Measurements from ENCODE around the gene HAS3. TPM values are rescaled to one million over a fixed set of nuclear protein-coding genes. Genes with fewer than 3 reads are reported as not detected.

HAS3 gene
- total RNA-seq, 6 donors from 2014 or later: 4.5 to 32.0 (median 15.8) TPM

DNA sequence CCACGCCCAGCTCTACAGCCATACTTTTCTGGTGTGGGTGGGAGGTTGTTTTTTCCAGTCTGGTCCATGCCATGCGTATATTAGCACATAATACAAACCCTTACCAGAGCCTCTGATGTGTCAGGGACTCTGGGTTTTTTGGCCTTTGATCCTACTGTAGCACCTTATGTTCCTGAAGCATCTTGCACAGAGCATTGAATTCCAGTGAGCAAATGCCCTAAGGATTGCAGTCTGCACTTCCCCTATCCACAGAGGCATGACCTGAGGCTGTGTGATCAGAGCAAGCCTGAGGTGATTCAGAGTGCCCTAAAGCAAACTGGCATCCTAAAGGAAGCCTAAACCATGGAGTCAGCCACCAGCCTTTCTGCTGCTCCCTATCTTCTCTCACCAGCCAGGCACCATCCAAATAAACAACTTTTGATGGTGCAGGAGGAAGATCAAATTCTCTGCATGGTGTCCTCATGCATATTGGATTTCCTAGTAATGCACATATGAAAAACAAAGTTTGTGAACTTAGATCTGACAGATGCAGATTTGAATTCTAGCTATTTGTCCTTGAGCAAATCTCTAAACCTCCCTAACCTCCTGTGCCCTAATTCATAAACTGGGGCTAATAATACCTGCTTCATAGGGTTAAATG is 41.2 kb upstream of the HAS3 start:
- Histone ChIP-seq H3K9me3 (no peaks in the 10 kb centered on the region), H3K4me3 (no peak overlapping the region), H3K27ac (no peak overlapping the region), H3K36me3 (no peaks in the 10 kb centered on the region), H3K4me1 (no peaks in the 10 kb centered on the region), H3K27me3 (no peaks in the 10 kb centered on the region)
- DNase-seq (no peak), ATAC-seq (ENCODE audit: low FRiP score in 2 of 2) (no peak)
- 94% methylated on average over 2 of the region's 2 CpGs for WGBS, 2 donors
- no peak for TF ChIP-seq POLR2A (IDR thresholded peaks at IDR 0.05)
- TF ChIP-seq, protein P1, sequence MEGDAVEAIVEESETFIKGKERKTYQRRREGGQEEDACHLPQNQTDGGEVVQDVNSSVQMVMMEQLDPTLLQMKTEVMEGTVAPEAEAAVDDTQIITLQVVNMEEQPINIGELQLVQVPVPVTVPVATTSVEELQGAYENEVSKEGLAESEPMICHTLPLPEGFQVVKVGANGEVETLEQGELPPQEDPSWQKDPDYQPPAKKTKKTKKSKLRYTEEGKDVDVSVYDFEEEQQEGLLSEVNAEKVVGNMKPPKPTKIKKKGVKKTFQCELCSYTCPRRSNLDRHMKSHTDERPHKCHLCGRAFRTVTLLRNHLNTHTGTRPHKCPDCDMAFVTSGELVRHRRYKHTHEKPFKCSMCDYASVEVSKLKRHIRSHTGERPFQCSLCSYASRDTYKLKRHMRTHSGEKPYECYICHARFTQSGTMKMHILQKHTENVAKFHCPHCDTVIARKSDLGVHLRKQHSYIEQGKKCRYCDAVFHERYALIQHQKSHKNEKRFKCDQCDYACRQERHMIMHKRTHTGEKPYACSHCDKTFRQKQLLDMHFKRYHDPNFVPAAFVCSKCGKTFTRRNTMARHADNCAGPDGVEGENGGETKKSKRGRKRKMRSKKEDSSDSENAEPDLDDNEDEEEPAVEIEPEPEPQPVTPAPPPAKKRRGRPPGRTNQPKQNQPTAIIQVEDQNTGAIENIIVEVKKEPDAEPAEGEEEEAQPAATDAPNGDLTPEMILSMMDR (IDR thresholded peaks at IDR 0.05): no peak
- no peak for TF ChIP-seq POLR2AphosphoS5 (IDR thresholded peaks at IDR 0.05)
- no peak for TF ChIP-seq EP300 (IDR thresholded peaks at IDR 0.05)

DNA sequence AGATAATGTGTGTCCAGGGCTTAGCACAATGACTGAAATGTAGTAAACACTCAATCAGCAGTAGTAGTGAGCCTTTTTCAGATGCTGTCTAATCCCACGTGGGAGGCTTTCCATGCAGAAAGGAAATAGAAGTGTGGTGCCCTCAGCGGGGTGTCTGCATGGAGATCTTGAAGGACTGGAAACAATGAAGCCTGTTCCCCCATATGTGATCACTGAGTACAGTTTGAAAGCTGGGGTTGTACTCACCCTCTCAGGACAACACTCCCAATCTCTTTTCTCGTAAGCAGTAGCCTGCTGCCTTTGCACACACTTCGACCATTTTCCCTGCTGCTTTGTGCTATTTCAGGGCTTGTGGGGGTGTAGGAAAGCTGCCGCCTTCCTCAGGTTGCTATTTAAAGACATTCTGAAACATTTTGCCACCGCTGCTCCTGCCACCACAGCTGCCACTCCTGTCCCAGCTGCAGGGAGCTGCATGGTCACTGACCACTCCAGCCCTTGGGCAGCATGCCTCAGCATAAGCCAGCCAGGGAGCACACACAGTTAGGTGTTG is 40.6 kb upstream of the HAS3 start:
- H3K4me3 ChIP-seq: no peak overlapping the region
- no peaks in the 10 kb centered on the region for H3K36me3 ChIP-seq
- H3K9me3 ChIP-seq: no peaks in the 10 kb centered on the region
- 64 to 68% methylated on average over 6 of the region's 6 CpGs for WGBS, 2 donors
- TF ChIP-seq POLR2A (IDR thresholded peaks at IDR 0.05): no peak
- TF ChIP-seq, protein P1 (IDR thresholded peaks at IDR 0.05): no peak
- TF ChIP-seq EP300 (IDR thresholded peaks at IDR 0.05): no peak
- TF ChIP-seq POLR2AphosphoS5 (IDR thresholded peaks at IDR 0.05): no peak
- no peaks in the 10 kb centered on the region for H3K27me3 ChIP-seq
- ATAC-seq (ENCODE audit: low FRiP score in 2 of 2): peak in 1 of 2 donors; percentile 49
- no peaks in the 10 kb centered on the region for H3K4me1 ChIP-seq
- DNase-seq: no peak
- no peak overlapping the region for H3K27ac ChIP-seq

DNA sequence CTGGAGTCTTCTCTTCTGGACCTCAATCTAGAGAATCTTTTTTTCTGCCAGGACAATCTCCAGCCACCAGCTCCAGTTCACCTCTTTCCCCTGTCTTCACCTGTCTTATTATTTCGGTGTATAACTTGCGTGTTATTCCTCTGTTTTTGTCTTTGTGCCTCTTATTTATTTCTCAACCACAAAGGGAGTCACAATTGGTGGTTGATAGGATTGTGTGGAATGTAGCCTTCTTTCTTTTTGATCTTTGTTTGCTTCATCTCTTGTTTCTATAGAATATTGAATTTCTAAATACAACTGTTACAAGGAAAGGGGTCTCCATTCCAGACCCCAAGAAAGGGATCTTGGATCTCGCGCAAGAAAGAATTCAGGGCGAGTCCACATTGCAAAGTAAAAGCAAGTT is 35.9 kb upstream of the HAS3 start:
- WGBS, 2 donors: 96 to 97% methylated on average over 5 of the region's 5 CpGs
- no peak for TF ChIP-seq EP300 (IDR thresholded peaks at IDR 0.05)
- TF ChIP-seq POLR2A (IDR thresholded peaks at IDR 0.05): no peak
- TF ChIP-seq POLR2AphosphoS5 (IDR thresholded peaks at IDR 0.05): no peak
- TF ChIP-seq, protein P1 (IDR thresholded peaks at IDR 0.05): no peak
- ATAC-seq (ENCODE audit: low FRiP score in 2 of 2): no peak
- Histone ChIP-seq H3K9me3 (no peaks in the 10 kb centered on the region), H3K27me3 (no peaks in the 10 kb centered on the region), H3K4me3 (no peak overlapping the region), H3K27ac (no peak overlapping the region), H3K4me1 (peaks cover 0 to 11% (median 4%) of the 10 kb centered on the region in 4 donors), H3K36me3 (no peaks in the 10 kb centered on the region)
- DNase-seq: no peak

DNA sequence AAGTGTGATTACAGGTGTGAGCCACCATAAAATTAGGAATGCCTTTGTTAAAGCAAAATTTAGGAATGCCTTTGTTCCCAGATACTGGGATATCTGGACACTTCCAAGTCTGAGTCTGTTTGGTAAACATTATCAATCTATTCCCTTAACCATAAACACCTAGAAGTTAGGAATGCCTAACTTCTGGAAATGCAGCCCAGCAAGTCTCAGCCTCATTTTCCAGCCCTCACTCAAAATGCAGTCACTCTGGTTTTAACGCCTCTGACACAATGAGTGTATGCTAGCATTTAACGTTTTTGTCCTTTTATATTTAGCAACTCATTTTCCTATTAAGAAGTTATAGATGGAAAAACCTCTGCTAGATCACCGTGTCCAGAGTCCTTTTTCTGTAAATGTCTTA is 34.4 kb upstream of the HAS3 start:
- no peaks in the 10 kb centered on the region for H3K9me3 ChIP-seq
- H3K4me1 ChIP-seq: peaks cover 0 to 11% (median 4%) of the 10 kb centered on the region in 4 donors
- ATAC-seq (ENCODE audit: low FRiP score in 2 of 2): no peak
- DNase-seq: no peak
- H3K27ac ChIP-seq: peak overlapping the region in 1 of 4 donors; percentile 64
- H3K4me3 ChIP-seq: no peak overlapping the region
- TF ChIP-seq POLR2AphosphoS5 (IDR thresholded peaks at IDR 0.05) (no peak), POLR2A (IDR thresholded peaks at IDR 0.05) (no peak), EP300 (IDR thresholded peaks at IDR 0.05) (no peak)
- TF ChIP-seq, protein P1 (IDR thresholded peaks at IDR 0.05): no peak
- no peaks in the 10 kb centered on the region for H3K27me3 ChIP-seq
- H3K36me3 ChIP-seq: no peaks in the 10 kb centered on the region
- 78 to 81% methylated on average over 3 of the region's 3 CpGs for WGBS, 2 donors

DNA sequence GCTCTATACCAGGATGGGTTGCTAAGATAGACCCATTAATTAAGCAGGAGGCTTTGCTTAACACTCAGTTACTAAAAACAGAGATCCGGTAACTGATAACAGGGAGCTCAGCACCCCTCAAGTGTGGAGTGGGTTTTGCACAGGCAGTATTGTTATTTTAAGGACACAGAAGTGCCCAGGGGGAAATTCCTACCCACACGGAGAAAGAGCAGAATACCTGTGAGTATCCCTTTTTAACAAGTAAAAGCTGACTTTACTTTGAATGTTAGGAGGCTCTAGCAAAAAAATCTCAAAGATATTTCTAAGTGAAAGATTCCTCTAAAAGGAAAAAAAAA is 32.8 kb upstream of the HAS3 start:
- WGBS, 2 donors: 73 to 76% methylated on average over 2 of the region's 2 CpGs
- Histone ChIP-seq H3K4me1 (peaks cover 0 to 11% (median 4%) of the 10 kb centered on the region in 4 donors), H3K27ac (peak overlapping the region; percentile 60 to 73 (median 68)), H3K36me3 (no peaks in the 10 kb centered on the region), H3K27me3 (no peaks in the 10 kb centered on the region), H3K4me3 (no peak overlapping the region), H3K9me3 (no peaks in the 10 kb centered on the region)
- DNase-seq (no peak), ATAC-seq (ENCODE audit: low FRiP score in 2 of 2) (no peak)
- TF ChIP-seq EP300 (IDR thresholded peaks at IDR 0.05) (no peak), POLR2AphosphoS5 (IDR thresholded peaks at IDR 0.05) (no peak), POLR2A (IDR thresholded peaks at IDR 0.05) (no peak)
- TF ChIP-seq, protein P1 (IDR thresholded peaks at IDR 0.05): no peak

Data from upper lobe of left lung (tissue), 6 donors.